Measurements from ENCODE around the gene PDK4. TPM values are rescaled to one million over a fixed set of nuclear protein-coding genes. Genes with fewer than 3 reads are reported as not detected.

The PDK4 gene
- total and polyA plus RNA-seq, 9 of the 15 experiments (the other 6 are each of a cell fraction or from before 2014, with no cell fraction given): 0.03 to 0.24 (median 0.08) TPM; not detected in 2

DNA sequence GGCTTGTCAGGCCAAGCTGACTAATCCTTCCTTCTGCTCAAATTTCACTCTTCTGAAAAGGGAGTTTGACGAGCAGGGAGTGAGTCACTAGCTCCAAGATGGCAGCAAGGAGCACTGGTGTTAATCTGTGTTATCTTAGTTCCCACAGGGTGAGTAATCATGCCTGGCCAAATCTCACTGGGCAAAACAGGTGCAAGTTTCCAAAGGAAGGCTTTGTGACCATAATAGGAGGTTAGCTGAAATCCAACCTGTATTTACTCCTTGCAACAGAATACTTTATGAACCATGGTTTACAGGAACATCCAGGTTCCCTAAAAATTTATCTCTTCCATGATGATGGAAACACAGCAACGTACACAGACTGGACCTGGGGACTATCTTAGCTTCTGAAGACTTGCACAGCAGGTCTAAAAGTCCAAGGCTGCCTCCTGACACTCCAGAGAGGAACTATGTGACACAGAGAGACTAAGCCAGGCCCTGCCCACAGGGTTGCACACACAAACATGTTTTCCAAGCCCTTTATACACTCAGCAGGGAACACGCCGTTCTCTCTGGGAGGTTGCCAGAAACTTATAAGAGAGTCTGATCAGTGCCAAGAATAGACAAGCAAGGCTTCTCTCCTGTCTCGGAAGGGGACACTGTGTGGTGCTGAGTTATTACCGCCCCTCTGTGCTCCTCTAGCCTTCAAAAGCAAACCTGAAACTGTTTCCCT lies 46.3 kb downstream of the PDK4 start (continued):
- peak; percentile 35; the same call in 1 of the 2 replicates for TF ChIP-seq SOX6 (IDR thresholded peaks at IDR 0.05)
- peak; percentile 72 for TF ChIP-seq TAL1 (IDR thresholded peaks at IDR 0.05)
- peak; percentile 20 for TF ChIP-seq MEIS2 (IDR thresholded peaks at IDR 0.05; ENCODE audit: partially characterized antibody)
- 0 out of 2 replicates have a peak, but pooled peaks have one; percentile 80 for TF ChIP-seq ZNF589 (CRISPR knock-in tag; IDR thresholded peaks at IDR 0.05; ENCODE audit: low read depth)
- TF ChIP-seq ATF1 (CRISPR knock-in tag; IDR thresholded peaks at IDR 0.05): no peak
- peak; percentile 52 for TF ChIP-seq ATF1 (tag; IDR thresholded peaks at IDR 0.05)
- peak; percentile 44; the same call in 1 of the 2 replicates for TF ChIP-seq POLR2AphosphoS5 (IDR thresholded peaks at IDR 0.05; ENCODE audit: control insufficient read depth, insufficient read depth, low read depth, low read length)
- TF ChIP-seq KDM1A (IDR thresholded peaks at IDR 0.05): peak; percentile 89 to 90
- TF ChIP-seq SMC3 (conservative IDR thresholded peaks at IDR 0.05; ENCODE audit: insufficient read depth, low read depth, low read length): no peak
- TF ChIP-seq, protein P1, sequence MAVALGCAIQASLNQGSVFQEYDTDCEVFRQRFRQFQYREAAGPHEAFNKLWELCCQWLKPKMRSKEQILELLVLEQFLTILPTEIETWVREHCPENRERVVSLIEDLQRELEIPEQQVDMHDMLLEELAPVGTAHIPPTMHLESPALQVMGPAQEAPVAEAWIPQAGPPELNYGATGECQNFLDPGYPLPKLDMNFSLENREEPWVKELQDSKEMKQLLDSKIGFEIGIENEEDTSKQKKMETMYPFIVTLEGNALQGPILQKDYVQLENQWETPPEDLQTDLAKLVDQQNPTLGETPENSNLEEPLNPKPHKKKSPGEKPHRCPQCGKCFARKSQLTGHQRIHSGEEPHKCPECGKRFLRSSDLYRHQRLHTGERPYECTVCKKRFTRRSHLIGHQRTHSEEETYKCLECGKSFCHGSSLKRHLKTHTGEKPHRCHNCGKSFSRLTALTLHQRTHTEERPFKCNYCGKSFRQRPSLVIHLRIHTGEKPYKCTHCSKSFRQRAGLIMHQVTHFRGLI (CRISPR knock-in tag; IDR thresholded peaks at IDR 0.05): no peak
- TF ChIP-seq BACH1 (tag; IDR thresholded peaks at IDR 0.05): peak; percentile 53; the same call in 1 of the 2 replicates
- TF ChIP-seq HLTF (IDR thresholded peaks at IDR 0.05): no peak
- no peak for TF ChIP-seq NFATC3 (IDR thresholded peaks at IDR 0.05)
- TF ChIP-seq ZBTB17 (CRISPR knock-in tag; IDR thresholded peaks at IDR 0.05): peak; percentile 67; the same call in 1 of the 2 replicates
- peak; percentile 83; the same call in 1 of the 2 replicates for TF ChIP-seq EHMT2 (IDR thresholded peaks at IDR 0.05)
- peak; percentile 51; the same call in 1 of the 2 replicates for TF ChIP-seq NFIC (IDR thresholded peaks at IDR 0.05)
- peak; percentile 53; the same call in 1 of the 2 replicates for TF ChIP-seq GATA2 (CRISPR knock-in tag; IDR thresholded peaks at IDR 0.05)
- TF ChIP-seq, protein P2, sequence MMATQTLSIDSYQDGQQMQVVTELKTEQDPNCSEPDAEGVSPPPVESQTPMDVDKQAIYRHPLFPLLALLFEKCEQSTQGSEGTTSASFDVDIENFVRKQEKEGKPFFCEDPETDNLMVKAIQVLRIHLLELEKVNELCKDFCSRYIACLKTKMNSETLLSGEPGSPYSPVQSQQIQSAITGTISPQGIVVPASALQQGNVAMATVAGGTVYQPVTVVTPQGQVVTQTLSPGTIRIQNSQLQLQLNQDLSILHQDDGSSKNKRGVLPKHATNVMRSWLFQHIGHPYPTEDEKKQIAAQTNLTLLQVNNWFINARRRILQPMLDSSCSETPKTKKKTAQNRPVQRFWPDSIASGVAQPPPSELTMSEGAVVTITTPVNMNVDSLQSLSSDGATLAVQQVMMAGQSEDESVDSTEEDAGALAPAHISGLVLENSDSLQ (IDR thresholded peaks at IDR 0.05): peak; percentile 65; the same call in 1 of the 2 replicates
- TF ChIP-seq, protein P3, sequence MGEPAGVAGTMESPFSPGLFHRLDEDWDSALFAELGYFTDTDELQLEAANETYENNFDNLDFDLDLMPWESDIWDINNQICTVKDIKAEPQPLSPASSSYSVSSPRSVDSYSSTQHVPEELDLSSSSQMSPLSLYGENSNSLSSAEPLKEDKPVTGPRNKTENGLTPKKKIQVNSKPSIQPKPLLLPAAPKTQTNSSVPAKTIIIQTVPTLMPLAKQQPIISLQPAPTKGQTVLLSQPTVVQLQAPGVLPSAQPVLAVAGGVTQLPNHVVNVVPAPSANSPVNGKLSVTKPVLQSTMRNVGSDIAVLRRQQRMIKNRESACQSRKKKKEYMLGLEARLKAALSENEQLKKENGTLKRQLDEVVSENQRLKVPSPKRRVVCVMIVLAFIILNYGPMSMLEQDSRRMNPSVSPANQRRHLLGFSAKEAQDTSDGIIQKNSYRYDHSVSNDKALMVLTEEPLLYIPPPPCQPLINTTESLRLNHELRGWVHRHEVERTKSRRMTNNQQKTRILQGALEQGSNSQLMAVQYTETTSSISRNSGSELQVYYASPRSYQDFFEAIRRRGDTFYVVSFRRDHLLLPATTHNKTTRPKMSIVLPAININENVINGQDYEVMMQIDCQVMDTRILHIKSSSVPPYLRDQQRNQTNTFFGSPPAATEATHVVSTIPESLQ (CRISPR knock-in tag; IDR thresholded peaks at IDR 0.05): no peak
- no peak for TF ChIP-seq SMAD2 (IDR thresholded peaks at IDR 0.05; ENCODE audit: low read depth, low read length)
- TF ChIP-seq, protein P4, sequence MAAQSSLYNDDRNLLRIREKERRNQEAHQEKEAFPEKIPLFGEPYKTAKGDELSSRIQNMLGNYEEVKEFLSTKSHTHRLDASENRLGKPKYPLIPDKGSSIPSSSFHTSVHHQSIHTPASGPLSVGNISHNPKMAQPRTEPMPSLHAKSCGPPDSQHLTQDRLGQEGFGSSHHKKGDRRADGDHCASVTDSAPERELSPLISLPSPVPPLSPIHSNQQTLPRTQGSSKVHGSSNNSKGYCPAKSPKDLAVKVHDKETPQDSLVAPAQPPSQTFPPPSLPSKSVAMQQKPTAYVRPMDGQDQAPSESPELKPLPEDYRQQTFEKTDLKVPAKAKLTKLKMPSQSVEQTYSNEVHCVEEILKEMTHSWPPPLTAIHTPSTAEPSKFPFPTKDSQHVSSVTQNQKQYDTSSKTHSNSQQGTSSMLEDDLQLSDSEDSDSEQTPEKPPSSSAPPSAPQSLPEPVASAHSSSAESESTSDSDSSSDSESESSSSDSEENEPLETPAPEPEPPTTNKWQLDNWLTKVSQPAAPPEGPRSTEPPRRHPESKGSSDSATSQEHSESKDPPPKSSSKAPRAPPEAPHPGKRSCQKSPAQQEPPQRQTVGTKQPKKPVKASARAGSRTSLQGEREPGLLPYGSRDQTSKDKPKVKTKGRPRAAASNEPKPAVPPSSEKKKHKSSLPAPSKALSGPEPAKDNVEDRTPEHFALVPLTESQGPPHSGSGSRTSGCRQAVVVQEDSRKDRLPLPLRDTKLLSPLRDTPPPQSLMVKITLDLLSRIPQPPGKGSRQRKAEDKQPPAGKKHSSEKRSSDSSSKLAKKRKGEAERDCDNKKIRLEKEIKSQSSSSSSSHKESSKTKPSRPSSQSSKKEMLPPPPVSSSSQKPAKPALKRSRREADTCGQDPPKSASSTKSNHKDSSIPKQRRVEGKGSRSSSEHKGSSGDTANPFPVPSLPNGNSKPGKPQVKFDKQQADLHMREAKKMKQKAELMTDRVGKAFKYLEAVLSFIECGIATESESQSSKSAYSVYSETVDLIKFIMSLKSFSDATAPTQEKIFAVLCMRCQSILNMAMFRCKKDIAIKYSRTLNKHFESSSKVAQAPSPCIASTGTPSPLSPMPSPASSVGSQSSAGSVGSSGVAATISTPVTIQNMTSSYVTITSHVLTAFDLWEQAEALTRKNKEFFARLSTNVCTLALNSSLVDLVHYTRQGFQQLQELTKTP (IDR thresholded peaks at IDR 0.05; ENCODE audit: low read depth in 1 of 2, partially characterized antibody in 2 of 2): peak in 1 of 2 experiments; percentile 26

Data from K562 (cell line).